ENCODE data around the gene IQCE.

DNA sequence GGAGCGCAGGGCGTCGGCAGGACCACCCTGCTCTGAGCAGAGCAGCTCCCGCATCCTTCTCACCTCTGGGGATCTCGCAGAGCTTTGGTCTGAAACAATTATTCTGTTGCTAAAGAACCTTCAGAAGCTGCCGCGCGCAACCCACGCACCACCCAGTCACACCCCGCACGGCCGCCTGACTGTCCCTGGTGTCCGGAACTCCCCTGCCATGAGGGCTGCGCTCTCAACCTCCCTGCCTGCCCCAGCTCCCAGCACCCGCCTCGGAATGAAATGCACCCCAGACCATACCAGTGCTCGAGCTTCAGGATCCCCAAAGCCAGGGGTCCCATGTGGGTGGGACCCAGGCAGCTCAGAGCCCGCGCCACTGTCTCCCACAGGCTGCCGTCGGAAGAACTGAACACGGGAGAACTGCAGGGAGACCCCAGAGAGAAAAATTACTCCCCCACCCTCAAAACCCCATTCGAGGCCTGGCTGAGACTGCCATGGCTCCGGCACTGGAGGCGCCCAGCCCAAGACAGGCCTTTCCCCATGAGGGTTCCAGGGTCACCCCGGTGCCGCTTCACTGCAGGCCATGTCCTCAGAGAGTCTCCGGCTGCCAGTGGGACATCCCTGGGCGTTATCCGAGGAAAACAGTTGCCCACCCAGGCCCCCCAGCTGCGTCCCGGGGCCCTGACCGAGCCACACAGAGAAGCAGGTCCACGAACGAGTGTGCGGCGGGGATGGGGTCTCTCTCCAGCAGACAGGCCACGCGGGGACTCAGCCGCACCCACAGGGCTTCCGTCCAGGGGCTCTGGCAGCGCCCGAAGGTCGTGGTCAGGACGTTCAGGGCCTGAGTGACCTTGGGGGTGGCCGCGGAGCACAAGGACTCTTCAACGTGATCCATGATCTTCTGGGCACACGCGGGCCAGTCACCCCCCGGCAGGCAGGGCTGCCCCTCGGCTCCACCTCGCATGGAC lies 15.6 kb upstream of the IQCE start:
- TF ChIP-seq, protein P1, sequence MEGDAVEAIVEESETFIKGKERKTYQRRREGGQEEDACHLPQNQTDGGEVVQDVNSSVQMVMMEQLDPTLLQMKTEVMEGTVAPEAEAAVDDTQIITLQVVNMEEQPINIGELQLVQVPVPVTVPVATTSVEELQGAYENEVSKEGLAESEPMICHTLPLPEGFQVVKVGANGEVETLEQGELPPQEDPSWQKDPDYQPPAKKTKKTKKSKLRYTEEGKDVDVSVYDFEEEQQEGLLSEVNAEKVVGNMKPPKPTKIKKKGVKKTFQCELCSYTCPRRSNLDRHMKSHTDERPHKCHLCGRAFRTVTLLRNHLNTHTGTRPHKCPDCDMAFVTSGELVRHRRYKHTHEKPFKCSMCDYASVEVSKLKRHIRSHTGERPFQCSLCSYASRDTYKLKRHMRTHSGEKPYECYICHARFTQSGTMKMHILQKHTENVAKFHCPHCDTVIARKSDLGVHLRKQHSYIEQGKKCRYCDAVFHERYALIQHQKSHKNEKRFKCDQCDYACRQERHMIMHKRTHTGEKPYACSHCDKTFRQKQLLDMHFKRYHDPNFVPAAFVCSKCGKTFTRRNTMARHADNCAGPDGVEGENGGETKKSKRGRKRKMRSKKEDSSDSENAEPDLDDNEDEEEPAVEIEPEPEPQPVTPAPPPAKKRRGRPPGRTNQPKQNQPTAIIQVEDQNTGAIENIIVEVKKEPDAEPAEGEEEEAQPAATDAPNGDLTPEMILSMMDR (IDR thresholded peaks at IDR 0.05; ENCODE audit: low read length), result no peak
- no peak for TF ChIP-seq EZH2 (IDR thresholded peaks at IDR 0.05; ENCODE audit: borderline replicate concordance, low read length)
